ENCODE data around the gene TFEB. TPM values are rescaled to one million over a fixed set of nuclear protein-coding genes. Genes with fewer than 3 reads are reported as not detected.

TFEB gene
- total and polyA plus RNA-seq, 2 of the 8 experiments (the other 6 are each of a cell fraction or from before 2014, with no cell fraction given): 2.3 to 6.7 TPM

- Histone ChIP-seq H3K9me3 (ENCODE audit: insufficient read depth in 2 of 2, low read depth in 1 of 2, low read length in 1 of 2) (no peaks in the 10 kb centered on the region), H4K20me1 (replicated peaks in 1 of 2; ENCODE audit: control insufficient read depth in 1 of 2, insufficient read depth in 2 of 2, low read length in 2 of 2) (no peaks in the 10 kb centered on the region), H3K23ac (ENCODE audit: insufficient read length) (no peak overlapping the region), H3K36me3 (ENCODE audit: control insufficient read depth in 2 of 4, insufficient read depth in 4 of 4, low read length in 3 of 4) (no peaks in the 10 kb centered on the region), H2AFZ (ENCODE audit: low read length) (no peak overlapping the region), H3K18ac (ENCODE audit: extremely low read depth, low read length) (peak overlapping the region; percentile 78), H3K56ac (replicated peaks; ENCODE audit: insufficient read length, low read depth, low read length) (peak overlapping the region; percentile 37), H2BK12ac (ENCODE audit: low read depth, low read length) (peak overlapping the region; percentile 50; the same call in 1 of the 2 replicates), H2BK20ac (ENCODE audit: low read length) (peak overlapping the region; percentile 61; the same call in 1 of the 2 replicates), H3K4ac (replicated peaks; ENCODE audit: insufficient read length, low read depth, low read length) (no peak overlapping the region), H3K27ac (ENCODE audit: low read depth, low read length) (no peak overlapping the region), H3K4me2 (ENCODE audit: insufficient read depth in 1 of 2, low read depth in 2 of 2, low read length in 2 of 2) (peak overlapping the region; percentile 89 to 96), H2AK5ac (ENCODE audit: low read depth, low read length) (no peak overlapping the region), H3K79me1 (ENCODE audit: low read depth, low read length) (peaks cover 2% of the 10 kb centered on the region; the same call in 1 of the 2 replicates), H3K79me2 (ENCODE audit: control insufficient read depth in 1 of 2, insufficient read depth in 2 of 2, low read length in 2 of 2) (peaks cover 0 to 5% of the 10 kb centered on the region in 2 experiments; a peak in 1 of 4 replicates), H2BK120ac (replicated peaks; ENCODE audit: low read depth, low read length) (no peak overlapping the region), H4K8ac (ENCODE audit: extremely low read depth, insufficient read depth, low read length) (no peak overlapping the region; the same call in 1 of the 2 replicates), H4K5ac (ENCODE audit: insufficient read length, low read depth, low read length) (peak overlapping the region; percentile 57), H3K4me3 (ENCODE audit: extremely low read depth in 1 of 4, insufficient read depth in 2 of 4, low read depth in 3 of 4, low read length in 4 of 4) (peak overlapping the region; percentile 67 to 89 (median 78)), H3K14ac (ENCODE audit: insufficient read length) (no peak overlapping the region), H2BK5ac (ENCODE audit: low read depth, low read length) (peak overlapping the region; percentile 66; the same call in 1 of the 2 replicates), H3K4me1 (replicated peaks in 1 of 4; ENCODE audit: control insufficient read depth in 3 of 4, insufficient read depth in 4 of 4, low read length in 3 of 4) (peaks cover 8 to 24% (median 17%) of the 10 kb centered on the region in 4 experiments), H4K91ac (replicated peaks; ENCODE audit: insufficient read length, low read length) (peak overlapping the region; percentile 22), H3K27me3 (replicated peaks in 1 of 4; ENCODE audit: control insufficient read depth in 3 of 4, extremely low read depth in 1 of 4, insufficient read depth in 3 of 4, low read length in 3 of 4) (peaks cover 8 to 69% (median 37%) of the 10 kb centered on the region in 4 experiments; a peak in 6 of 7 replicates), H2BK15ac (ENCODE audit: low read length) (peak overlapping the region; percentile 81; the same call in 1 of the 2 replicates), H3K23me2 (ENCODE audit: low read depth, low read length) (peaks cover 22% of the 10 kb centered on the region), H3K9ac (replicated peaks in 1 of 4; ENCODE audit: extremely low read depth in 1 of 4, low read depth in 3 of 4, low read length in 3 of 4) (no peak overlapping the region)
- DNase-seq (ENCODE audit: low read depth in 1 of 2, low spot score in 2 of 2) (peak in 1 of 2 experiments; percentile 71), FAIRE-seq (no peak)
- ChIA-PET CTCF (ENCODE audit: partially characterized antibody) (interaction anchor here (0.7 to 5.1 kb wide), 7 partner anchors 35 to 63 kb away, joined by 3 to 22 read pairs (median 5); no protein-coding TSS in a partner anchor), POLR2A (ENCODE audit: partially characterized antibody) (interaction anchor here (1.0 to 1.6 kb wide), 2 partner anchors 8 to 47 kb away, joined by 3 to 9 read pairs; no protein-coding TSS in a partner anchor)
- TF ChIP-seq MAX (IDR thresholded peaks at IDR 0.05) (0 out of 2 replicates have a peak, but pooled peaks have one; percentile 30), RBBP5 (IDR thresholded peaks at IDR 0.05; ENCODE audit: borderline replicate concordance, low read depth, low read length) (0 out of 2 replicates have a peak, but pooled peaks have one; percentile 2), POU5F1 (IDR thresholded peaks at IDR 0.05; ENCODE audit: low read depth, low read length) (no peak), EZH2 (IDR thresholded peaks at IDR 0.05; ENCODE audit: low read depth, low read length, severe bottlenecking) (peak; percentile 51), SUZ12 (IDR thresholded peaks at IDR 0.05; ENCODE audit: low read length) (peak; percentile 90), GABPA (IDR thresholded peaks at IDR 0.05; ENCODE audit: borderline replicate concordance, insufficient read depth, low read length) (0 out of 2 replicates have a peak, but pooled peaks have one; percentile 59), CTBP2 (IDR thresholded peaks at IDR 0.05; ENCODE audit: borderline replicate concordance, insufficient read depth, insufficient read length, low read length) (peak; percentile 57), POLR2A (IDR thresholded peaks at IDR 0.05; ENCODE audit: control extremely low read depth in 1 of 2, low read depth in 2 of 2, low read length in 2 of 2) (no peak), RNF2 (IDR thresholded peaks at IDR 0.05; ENCODE audit: borderline replicate concordance, low read depth, low read length, missing control alignments, poor library complexity, severe bottlenecking) (peak; percentile 65)
- 3% methylated on average over 42 of the region's 54 CpGs; no CpG with 5 or more reads in 1 of the 2 experiments for WGBS, 2 experiments (ENCODE audit: extremely low coverage in 1 of 2, insufficient coverage in 1 of 2, insufficient read length in 1 of 2, insufficient replicate concordance in 2 of 2, low coverage in 1 of 2, low lambda C conversion rate in 2 of 2, missing lambda C conversion rate in 1 of 2)
Measured at GRCh38 chr6:41637194-41638001, 98.0 kb downstream of the TFEB start.
